Skeletal muscle cell (primary cell): Measurements from ENCODE around the gene GNB5.

Experiments used
- DNase-seq: peaks from one replicate; pipeline ENCODE4 v3.0.0-alpha.2; 2010; ENCODE audit warnings: low read depth
- H3K4me3 ChIP-seq: 2 replicates; pipeline ENCODE4 v1.5.1; 2011; ENCODE audit warnings: low read depth, mild to moderate bottlenecking, control low read depth, low read length, moderate library complexity

The GNB5 gene

DNA sequence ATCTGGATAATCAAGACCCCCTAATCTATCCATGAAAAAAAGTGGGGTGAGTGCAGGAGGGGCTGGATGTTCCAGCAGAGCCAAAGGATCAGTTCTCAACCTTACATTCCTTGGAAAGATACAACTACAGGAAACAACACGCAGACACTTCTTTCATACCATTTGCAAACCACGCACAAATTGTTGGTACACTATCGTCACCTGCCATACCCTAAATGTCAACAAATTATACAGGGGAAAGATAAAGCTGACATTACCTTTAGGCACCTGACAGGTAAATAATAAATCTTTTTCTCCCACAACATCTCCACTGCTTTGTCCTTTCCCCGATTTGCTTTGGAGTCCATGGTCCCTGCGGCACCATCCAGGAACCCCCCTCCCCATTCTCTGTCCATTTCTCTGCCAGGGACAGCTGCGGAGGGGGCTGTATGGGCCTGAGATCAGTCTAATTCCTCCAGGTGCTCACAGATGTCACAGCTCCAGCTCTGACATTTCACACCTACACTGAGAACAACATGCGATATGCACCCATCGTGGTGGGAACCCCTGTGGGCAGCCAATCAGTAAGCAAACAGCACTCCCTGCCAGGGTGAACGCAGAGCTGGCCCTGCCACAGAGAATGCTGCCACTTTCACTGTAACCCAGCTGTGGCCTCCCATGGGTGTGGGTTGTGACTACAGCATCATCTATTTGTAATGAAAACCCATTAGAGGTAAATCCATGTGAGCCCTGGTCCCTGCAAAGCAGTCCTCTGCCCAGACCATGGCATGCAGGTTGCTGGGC, 41.0 kb downstream of the GNB5 start:
- DNase-seq = no peak

DNA sequence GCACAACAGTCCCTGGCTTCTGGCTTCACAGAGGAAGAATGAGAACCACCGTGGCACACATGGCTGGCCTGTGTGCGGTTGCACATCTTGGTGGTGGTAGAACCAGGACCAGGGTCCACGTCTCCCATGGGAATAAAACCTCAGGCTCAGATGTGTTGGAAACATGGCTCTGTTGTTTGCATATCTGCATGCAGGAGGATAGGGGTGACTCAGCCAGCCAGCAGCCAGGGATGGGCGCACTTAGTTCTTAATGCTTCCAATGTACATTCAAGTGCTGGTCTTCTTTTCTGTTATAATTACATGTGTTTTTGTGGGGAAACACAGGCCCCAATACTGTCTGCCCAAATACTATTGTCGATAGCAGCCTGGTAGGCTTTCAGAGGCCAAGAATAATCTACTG, 42.8 kb downstream of the GNB5 start:
- no peak for DNase-seq
- H3K4me3 ChIP-seq = no peak overlapping the region

More for the DNA sequence above, 41.0 kb downstream of the GNB5 start:
- no peak overlapping the region for H3K4me3 ChIP-seq

DNA sequence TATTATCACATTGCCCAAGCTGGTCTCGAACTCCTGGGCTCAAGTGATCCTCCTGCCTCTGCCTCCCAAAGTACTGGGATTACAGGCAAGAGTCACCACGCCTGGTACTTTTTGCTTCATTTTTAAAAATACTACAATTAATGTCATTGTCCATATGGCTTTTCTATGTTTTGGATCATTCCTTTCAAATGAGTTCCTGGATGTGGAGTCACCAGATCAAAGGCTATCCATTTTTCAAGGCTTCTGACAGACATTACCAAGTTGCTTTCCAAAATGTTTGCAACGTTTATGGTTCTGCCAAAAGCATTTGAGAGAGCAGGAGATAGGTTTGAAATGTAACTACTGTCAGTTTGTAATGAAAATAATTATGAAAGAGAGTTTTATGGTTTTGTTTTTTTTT, 44.4 kb downstream of the GNB5 start:
- DNase-seq = no peak
- no peak overlapping the region for H3K4me3 ChIP-seq

- no peak for DNase-seq
- H3K4me3 ChIP-seq = no peak overlapping the region
These were observed 44.9 kb downstream of the GNB5 start for GRCh38 chr15:52146261-52146660.

GRCh38 chr15:52144656-52145178, 46.5 kb downstream of the GNB5 start:
- H3K4me3 ChIP-seq = no peak overlapping the region
- DNase-seq = peak; percentile 40

- DNase-seq = peak; percentile 79
- H3K4me3 ChIP-seq = no peak overlapping the region
These were observed 47.3 kb downstream of the GNB5 start for GRCh38 chr15:52143873-52144272.

DNA sequence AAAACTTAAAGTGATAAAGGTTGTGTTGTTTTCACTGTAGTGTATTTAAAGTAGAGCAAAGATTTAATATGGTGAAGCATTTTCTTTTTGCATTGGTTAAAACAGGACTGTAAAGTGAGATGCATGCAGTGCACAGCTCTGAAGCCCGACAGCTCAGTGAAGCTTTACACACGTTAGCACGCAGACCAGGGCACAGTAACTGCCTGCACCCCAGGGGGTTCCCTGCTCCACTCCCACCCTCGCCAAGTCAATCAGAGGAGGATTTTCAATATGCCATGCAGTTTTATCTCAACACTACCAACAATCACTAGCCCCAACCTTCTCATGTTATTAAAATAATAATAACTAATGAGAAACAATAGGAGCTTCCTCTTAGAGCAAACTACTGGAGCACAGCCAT, 50.5 kb downstream of the GNB5 start:
- H3K4me3 ChIP-seq = no peak overlapping the region
- DNase-seq = no peak

GRCh38 chr15:52139599-52140462, 51.4 kb downstream of the GNB5 start:
- H3K4me3 ChIP-seq = no peak overlapping the region
- DNase-seq = peak; percentile 16

DNA sequence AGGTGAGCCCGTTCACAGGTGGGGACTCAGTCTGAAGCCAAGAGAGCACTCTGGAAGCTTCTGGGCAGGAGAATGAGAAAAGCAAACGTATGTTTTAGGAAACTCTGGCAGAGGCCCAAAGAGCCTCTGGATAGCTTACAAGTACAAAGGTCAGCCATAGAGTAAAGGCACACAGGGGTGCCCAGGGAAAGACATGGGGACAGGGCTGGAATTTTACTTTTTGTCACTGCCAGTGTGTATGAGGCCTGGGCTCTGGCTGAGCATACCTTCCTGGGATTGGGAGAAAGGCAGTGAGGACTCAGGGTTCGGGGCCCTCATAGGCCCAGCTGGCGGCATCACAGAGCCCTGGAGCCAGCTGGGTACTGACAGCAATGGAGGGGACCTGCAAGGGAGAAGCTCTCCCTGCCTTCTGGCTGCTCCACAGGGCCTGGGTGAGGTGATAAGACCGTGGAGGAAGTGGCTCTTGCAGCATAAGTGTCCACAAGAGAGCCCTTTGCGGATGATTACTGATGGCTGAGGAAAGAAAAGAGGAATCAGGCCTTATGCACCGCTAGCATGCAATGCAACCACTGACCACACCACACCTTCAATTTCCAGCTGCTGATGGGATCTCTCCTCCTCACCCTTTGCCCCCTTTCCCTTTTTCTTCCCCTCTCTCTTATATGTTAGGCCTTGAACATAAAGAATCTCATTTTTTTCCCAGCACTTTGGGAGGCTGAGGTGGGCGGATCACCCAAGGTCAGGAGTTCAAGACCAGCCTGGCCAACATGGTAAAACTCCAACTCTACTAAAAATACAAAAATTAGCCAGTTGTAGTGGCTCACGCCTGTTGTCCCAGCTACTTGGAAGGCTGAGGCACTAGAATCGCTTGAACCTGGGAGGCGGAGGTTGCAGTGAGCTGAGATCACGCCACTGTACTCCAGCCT, 53.5 kb downstream of the GNB5 start:
- H3K4me3 ChIP-seq = no peak overlapping the region
- DNase-seq = no peak

GRCh38 chr15:52136442-52136980, 54.7 kb downstream of the GNB5 start:
- DNase-seq = peak; percentile 25
- no peak overlapping the region for H3K4me3 ChIP-seq

- H3K4me3 ChIP-seq = no peak overlapping the region
- DNase-seq = no peak
These were observed 56.6 kb downstream of the GNB5 start for GRCh38 chr15:52134502-52135144.

DNA sequence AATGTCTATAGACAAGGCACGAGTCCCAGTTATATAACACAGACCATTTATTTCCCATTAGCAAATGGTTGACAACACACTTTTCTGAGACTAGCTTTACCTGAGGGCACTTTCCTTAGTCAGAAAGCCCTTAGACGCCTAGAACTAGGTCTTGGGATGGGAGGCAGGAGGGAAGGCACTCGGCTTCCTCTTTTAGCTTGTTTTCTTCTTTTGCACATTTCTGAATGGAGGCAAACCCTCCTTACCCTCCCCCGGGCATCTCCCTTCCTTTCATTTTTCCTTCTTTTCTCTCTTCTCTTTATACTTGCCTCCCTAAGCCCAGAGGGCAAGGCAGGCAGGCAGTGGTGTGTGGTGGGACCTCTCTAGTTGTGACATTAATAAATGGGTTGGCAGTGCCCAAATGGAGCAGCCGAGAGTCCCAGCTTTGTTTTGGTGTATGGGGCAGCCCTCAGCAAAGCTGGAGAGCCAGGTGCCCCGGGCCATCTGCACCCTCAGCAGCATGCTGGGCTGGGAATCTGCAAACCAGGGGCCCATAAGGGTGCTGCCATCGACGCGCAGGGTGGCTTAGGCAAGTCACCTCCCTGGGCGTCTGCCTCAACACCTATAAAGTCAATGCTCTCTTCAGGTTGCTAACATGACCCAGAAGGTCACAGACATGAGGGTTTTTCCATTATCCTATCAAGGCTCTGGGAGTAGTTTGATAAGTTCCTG, 57.5 kb downstream of the GNB5 start:
- DNase-seq = no peak
- H3K4me3 ChIP-seq = no peak overlapping the region

DNA sequence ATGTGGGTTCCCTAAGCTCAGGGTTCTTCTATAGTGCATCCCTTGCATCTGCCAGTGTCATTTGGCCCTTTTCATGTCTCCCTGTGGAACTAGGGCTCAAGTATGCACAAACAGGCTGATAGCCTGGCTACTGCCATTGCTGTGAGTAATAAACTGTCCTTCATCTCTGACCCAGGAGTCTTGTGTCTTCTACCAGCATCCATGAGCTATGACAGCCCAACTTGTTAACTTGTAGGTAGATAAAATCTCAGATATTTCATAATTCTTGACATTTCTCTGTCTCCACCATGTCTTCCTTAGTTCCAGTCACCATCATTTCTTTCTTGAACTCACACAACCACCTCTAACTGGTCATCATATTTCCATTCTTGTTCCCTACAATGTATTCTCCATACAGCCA, 59.1 kb downstream of the GNB5 start:
- no peak for DNase-seq
- no peak overlapping the region for H3K4me3 ChIP-seq

DNA sequence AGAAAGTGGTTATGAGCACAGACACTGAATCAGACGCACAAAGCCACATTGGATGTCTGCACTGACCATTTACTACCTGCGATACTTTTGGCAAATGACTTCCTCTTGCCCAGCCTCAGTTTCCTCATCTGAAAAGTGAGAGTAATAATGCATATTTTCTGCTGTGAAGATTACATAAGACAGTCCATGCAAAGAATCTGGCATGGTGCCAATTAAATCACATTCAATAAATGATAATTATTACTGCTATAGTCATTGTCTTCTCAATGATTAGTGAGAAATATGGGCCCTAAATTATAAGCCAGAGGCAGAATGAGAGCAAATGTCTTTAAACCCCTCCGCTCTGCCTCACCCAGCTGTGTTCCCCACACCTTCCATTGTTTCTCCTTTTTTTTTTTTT, 62.6 kb downstream of the GNB5 start:
- no peak for DNase-seq
- no peak overlapping the region for H3K4me3 ChIP-seq

- DNase-seq = no peak
These were observed 66.8 kb downstream of the GNB5 start for GRCh38 chr15:52124270-52124880.

DNA sequence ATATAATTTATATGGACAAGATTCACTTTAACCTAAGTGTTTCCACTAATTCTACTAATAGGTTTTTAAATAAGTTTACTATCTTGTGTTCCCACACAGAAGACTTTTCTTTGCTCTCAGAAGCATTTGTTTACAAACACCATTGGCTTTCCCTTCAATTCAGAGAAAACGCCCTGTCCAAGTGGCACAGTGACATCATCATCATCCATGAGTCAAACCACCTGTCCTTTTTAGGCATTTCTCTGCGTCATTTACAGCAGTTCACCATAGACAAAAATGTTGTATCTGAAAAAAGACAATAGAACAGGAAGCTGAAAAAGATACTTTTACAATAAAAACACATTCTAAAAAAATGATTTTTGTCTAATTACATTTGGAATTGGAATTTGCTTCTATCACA, 69.3 kb downstream of the GNB5 start:
- no peak overlapping the region for H3K4me3 ChIP-seq
- DNase-seq = no peak

More at GRCh38 chr15:52124270-52124880, 66.8 kb downstream of the GNB5 start:
- H3K4me3 ChIP-seq = no peak overlapping the region

- no peak overlapping the region for H3K4me3 ChIP-seq
- DNase-seq = no peak
These were observed 70.2 kb downstream of the GNB5 start for GRCh38 chr15:52121006-52121405.

- no peak overlapping the region for H3K4me3 ChIP-seq
These were observed 70.7 kb downstream of the GNB5 start for GRCh38 chr15:52120488-52120887.

More at GRCh38 chr15:52120488-52120887, 70.7 kb downstream of the GNB5 start:
- no peak for DNase-seq
